Endodermal cell (in vitro differentiated cells): ENCODE results near the gene TMCO4. TPM values are rescaled to one million over a fixed set of nuclear protein-coding genes. Genes with fewer than 3 reads are reported as not detected.

Source experiments
- DNase-seq: peaks from one replicate; pipeline ENCODE4 v3.0.0-alpha.2; 2017
- H3K27ac ChIP-seq: 2 replicates; pipeline ENCODE4 v1.5.1; 2013; ENCODE audit warnings: mild to moderate bottlenecking, low read depth, low read length, moderate library complexity
- H3K27me3 ChIP-seq: 2 replicates; pipeline ENCODE4 v1.6.1; 2013; ENCODE audit warnings: mild to moderate bottlenecking, low read length, moderate library complexity; ENCODE audit not compliant: insufficient read depth, control insufficient read depth, poor library complexity, severe bottlenecking
- H3K36me3 ChIP-seq: 2 replicates; pipeline ENCODE4 v1.7.0; 2013; ENCODE audit warnings: mild to moderate bottlenecking, low read length, moderate library complexity; ENCODE audit not compliant: control insufficient read depth, insufficient read depth
- H3K4me1 ChIP-seq: one replicate; pipeline ENCODE4 v1.7.0; 2013; ENCODE audit warnings: low read length; ENCODE audit not compliant: control insufficient read depth, insufficient read depth
- H3K4me3 ChIP-seq: 2 replicates; pipeline ENCODE4 v1.5.1; 2013; ENCODE audit warnings: mild to moderate bottlenecking, low read length, moderate library complexity
- H3K9ac ChIP-seq: 2 replicates; pipeline ENCODE4 v1.6.1; 2013; ENCODE audit warnings: mild to moderate bottlenecking, low read length, moderate library complexity; ENCODE audit not compliant: poor library complexity, severe bottlenecking; ENCODE audit errors: extremely low read depth
- H3K9me3 ChIP-seq: 2 replicates; pipeline ENCODE4 v1.6.1; 2013; ENCODE audit warnings: mild to moderate bottlenecking, low read length, moderate library complexity; ENCODE audit not compliant: control insufficient read depth
- H3K27ac Mint-ChIP-seq: 2 replicates; pipeline ENCODE4 v1.8.0; 2020; ENCODE audit warnings: mixed read lengths
- H3K27me3 Mint-ChIP-seq: 2 replicates; pipeline ENCODE4 v1.8.0; 2021; ENCODE audit warnings: mild to moderate bottlenecking, mixed read lengths; ENCODE audit not compliant: insufficient read depth
- H3K36me3 Mint-ChIP-seq: 2 replicates; pipeline ENCODE4 v1.8.0; 2020; ENCODE audit warnings: low read depth, mixed read lengths
- H3K4me1 Mint-ChIP-seq: 2 replicates; pipeline ENCODE4 v1.8.0; 2020; ENCODE audit warnings: mixed read lengths
- H3K4me3 Mint-ChIP-seq: 2 replicates; pipeline ENCODE4 v1.8.0; 2020; ENCODE audit warnings: mild to moderate bottlenecking, moderate library complexity, mixed read lengths
- H3K9me3 Mint-ChIP-seq: 2 replicates; pipeline ENCODE4 v1.8.0; 2020; ENCODE audit warnings: mild to moderate bottlenecking, mixed read lengths
- WGBS, 2 experiments: methylation state at CpG; one replicate each; pipeline versions ENCODE4 v1.1.5 to v1.1.7; 2013; ENCODE audit warnings: missing lambda C conversion rate in 2 of 2, mixed read lengths in 1 of 2; ENCODE audit not compliant: insufficient coverage in 1 of 2, insufficient read length in 1 of 2; 5-methylcytosine and 5-hydroxymethylcytosine counted together
- total RNA-seq, 2 donors: library from RNA; stranded (reverse); fragmentation: NEBNext Ultra II Directional in 1 of 2; extraction: Animal tissue kit (Norgen Biotek cat#: 25700) in 1 of 2; gene quantifications; 2 replicates in 1 of 2; 3 replicates in 1 of 2; pipeline ENCODE4 v1.2.1, GENCODE V29; 2021
- TF ChIP-seq, protein P1 (sequence below): fragments of 200-600 bp; sonication (generic); conservative IDR thresholded peaks from 2 replicates; pipeline ENCODE4 v1.5.0; 2021; ENCODE audit warnings: antibody characterized with exemption, mild to moderate bottlenecking

Gene TMCO4
- total RNA-seq, 2 donors from 2014 or later, result 6.2 to 6.6 TPM

DNA sequence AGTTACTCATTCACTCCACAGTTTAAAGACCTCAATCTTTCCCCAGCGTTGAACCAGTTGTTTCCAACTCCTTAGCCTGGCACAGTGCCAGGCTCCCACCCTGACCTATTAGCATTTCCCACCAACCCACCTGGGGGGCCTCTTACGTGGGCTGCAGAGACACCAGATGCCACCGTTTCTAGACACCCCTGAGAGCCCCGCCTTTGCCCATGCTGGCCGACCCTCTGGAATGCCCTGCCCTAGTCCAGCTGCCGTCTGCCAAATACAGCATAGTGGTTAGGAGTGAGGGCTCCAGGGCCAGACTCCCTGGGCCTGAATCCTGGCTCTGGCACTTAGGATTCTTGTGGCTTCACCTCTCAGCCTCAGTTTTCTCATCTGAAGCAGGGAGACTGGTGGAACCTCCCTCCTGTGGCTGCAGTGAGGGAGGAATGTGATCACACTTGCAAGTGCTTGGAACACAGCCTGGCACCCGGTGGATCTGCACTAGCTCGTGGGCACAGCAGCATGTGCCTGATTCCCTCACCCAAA is 65.2 kb downstream of the TMCO4 start:
- 78 to 84% methylated on average over 5 to 8 of the region's 8 CpGs for WGBS, 2 experiments
- Histone ChIP-seq H3K9ac (no peak overlapping the region), H3K9me3 (peaks cover 9% of the 10 kb centered on the region), H3K27ac (no peak overlapping the region), H3K27me3 (peaks cover 30% of the 10 kb centered on the region), H3K4me1 (no peaks in the 10 kb centered on the region), H3K36me3 (no peaks in the 10 kb centered on the region), H3K4me3 (no peak overlapping the region)
- H3K9me3 Mint-ChIP-seq, result peaks cover 16% of the 10 kb centered on the region
- no peak overlapping the region for H3K4me3 Mint-ChIP-seq
- TF ChIP-seq, protein P1, sequence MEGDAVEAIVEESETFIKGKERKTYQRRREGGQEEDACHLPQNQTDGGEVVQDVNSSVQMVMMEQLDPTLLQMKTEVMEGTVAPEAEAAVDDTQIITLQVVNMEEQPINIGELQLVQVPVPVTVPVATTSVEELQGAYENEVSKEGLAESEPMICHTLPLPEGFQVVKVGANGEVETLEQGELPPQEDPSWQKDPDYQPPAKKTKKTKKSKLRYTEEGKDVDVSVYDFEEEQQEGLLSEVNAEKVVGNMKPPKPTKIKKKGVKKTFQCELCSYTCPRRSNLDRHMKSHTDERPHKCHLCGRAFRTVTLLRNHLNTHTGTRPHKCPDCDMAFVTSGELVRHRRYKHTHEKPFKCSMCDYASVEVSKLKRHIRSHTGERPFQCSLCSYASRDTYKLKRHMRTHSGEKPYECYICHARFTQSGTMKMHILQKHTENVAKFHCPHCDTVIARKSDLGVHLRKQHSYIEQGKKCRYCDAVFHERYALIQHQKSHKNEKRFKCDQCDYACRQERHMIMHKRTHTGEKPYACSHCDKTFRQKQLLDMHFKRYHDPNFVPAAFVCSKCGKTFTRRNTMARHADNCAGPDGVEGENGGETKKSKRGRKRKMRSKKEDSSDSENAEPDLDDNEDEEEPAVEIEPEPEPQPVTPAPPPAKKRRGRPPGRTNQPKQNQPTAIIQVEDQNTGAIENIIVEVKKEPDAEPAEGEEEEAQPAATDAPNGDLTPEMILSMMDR, result no peak
- peaks cover 2% of the 10 kb centered on the region for H3K4me1 Mint-ChIP-seq
- DNase-seq, result no peak
- H3K36me3 Mint-ChIP-seq, result no peaks in the 10 kb centered on the region
- peaks cover 32% of the 10 kb centered on the region for H3K27me3 Mint-ChIP-seq
- no peak overlapping the region for H3K27ac Mint-ChIP-seq

DNA sequence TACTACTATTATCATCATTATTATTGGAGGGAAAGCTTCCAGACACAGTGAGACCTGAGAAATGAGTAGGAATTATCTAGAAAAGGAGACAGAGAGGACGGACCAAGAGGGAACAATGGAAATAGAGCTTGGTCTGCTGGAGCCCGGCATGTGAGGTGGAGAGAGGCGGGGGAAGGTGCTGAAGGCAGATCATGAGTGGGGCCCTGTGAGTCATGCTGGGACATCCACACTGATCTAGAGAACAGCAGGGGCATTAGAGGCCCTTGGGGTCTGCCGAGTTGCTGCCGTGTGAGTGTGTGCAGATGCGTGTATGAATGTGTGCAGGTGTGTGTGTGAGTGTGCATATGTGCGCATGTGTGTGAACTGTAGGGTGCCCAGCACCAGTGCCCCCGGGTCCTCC is 65.7 kb downstream of the TMCO4 start:
- no peak overlapping the region for H3K27ac ChIP-seq
- H3K4me1 ChIP-seq, result no peaks in the 10 kb centered on the region
- peaks cover 29% of the 10 kb centered on the region for H3K27me3 ChIP-seq
- H3K9me3 ChIP-seq, result peaks cover 9% of the 10 kb centered on the region
- H3K27me3 Mint-ChIP-seq, result peaks cover 32% of the 10 kb centered on the region
- no peak for DNase-seq
- H3K27ac Mint-ChIP-seq, result no peak overlapping the region
- H3K9me3 Mint-ChIP-seq, result peaks cover 16% of the 10 kb centered on the region
- no peak overlapping the region for H3K4me3 ChIP-seq
- no peak overlapping the region for H3K4me3 Mint-ChIP-seq
- TF ChIP-seq, protein P1, result no peak
- H3K36me3 ChIP-seq, result no peaks in the 10 kb centered on the region
- no peaks in the 10 kb centered on the region for H3K36me3 Mint-ChIP-seq
- H3K4me1 Mint-ChIP-seq, result peaks cover 2% of the 10 kb centered on the region
- 92% methylated on average over 4 to 8 of the region's 8 CpGs for WGBS, 2 experiments
- H3K9ac ChIP-seq, result no peak overlapping the region

DNA sequence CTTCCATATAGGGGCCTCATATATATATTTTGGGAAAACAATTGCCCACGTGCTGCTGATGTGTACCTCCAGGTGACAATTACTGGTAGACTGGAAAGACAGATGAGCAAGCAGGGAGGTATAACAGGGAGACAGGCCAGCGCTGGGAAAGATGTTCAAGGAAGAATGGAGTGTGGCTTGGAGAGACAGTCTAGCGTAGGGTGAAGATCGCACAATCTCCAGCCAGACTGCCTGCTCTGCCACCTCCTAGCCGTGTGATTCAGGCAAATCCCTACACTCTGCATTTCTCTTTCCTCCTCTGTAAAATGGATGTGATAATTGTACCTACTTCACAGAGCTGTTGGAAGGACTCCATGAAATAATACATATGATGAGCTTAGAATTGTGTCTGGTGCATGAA is 66.1 kb downstream of the TMCO4 start:
- Mint-ChIP-seq H3K27ac (no peak overlapping the region), H3K27me3 (peaks cover 32% of the 10 kb centered on the region), H3K36me3 (no peaks in the 10 kb centered on the region), H3K4me3 (no peak overlapping the region), H3K9me3 (peaks cover 16% of the 10 kb centered on the region), H3K4me1 (peaks cover 2% of the 10 kb centered on the region)
- no peaks in the 10 kb centered on the region for H3K4me1 ChIP-seq
- no peak overlapping the region for H3K27ac ChIP-seq
- H3K9me3 ChIP-seq, result peaks cover 9% of the 10 kb centered on the region
- H3K9ac ChIP-seq, result no peak overlapping the region
- no peak overlapping the region for H3K4me3 ChIP-seq
- WGBS, 2 experiments, result 87 to 95% methylated on average over 3 to 5 of the region's 5 CpGs
- no peaks in the 10 kb centered on the region for H3K36me3 ChIP-seq
- TF ChIP-seq, protein P1, result no peak
- H3K27me3 ChIP-seq, result peaks cover 26% of the 10 kb centered on the region
- no peak for DNase-seq
